ENCODE results near the gene NRIP3. TPM values are rescaled to one million over a fixed set of nuclear protein-coding genes. Genes with fewer than 3 reads are reported as not detected.

The NRIP3 gene
- total and polyA plus RNA-seq, 2 of the 13 experiments (the other 11 are each of a cell fraction or from before 2014, with no cell fraction given): 0.04 to 0.07 TPM

DNA sequence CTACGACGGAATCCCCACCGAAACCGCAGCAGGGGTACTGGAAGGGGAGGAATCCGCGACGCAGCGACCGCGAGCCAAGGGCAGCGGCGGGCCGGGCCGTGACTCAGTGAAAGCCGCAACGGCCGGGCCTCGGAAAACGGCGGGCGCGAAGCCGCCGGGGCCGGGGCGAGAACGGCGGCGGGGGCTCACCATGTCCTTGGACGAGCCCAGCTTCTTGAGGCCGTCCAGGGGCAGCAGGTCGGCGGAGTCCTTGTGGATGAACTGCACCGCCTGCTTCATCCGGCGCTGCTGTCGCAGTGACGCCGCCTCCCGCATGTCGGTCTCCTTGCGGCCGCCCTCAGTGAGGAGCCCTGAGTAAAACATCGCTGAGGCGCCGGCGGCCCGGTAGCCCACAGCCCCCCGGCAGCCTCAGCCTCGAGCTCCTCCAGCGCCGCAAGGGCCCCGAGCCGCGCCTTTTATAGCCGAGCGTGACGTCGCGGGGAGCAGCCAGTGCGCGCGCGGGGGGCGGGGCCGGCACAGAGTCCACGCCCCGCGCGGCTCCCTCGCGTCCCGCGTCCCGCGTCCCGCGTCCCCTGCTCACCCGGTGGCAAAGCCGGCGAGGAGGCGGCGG, at the start of gene NRIP3 (continued):
- TF ChIP-seq, protein P1, sequence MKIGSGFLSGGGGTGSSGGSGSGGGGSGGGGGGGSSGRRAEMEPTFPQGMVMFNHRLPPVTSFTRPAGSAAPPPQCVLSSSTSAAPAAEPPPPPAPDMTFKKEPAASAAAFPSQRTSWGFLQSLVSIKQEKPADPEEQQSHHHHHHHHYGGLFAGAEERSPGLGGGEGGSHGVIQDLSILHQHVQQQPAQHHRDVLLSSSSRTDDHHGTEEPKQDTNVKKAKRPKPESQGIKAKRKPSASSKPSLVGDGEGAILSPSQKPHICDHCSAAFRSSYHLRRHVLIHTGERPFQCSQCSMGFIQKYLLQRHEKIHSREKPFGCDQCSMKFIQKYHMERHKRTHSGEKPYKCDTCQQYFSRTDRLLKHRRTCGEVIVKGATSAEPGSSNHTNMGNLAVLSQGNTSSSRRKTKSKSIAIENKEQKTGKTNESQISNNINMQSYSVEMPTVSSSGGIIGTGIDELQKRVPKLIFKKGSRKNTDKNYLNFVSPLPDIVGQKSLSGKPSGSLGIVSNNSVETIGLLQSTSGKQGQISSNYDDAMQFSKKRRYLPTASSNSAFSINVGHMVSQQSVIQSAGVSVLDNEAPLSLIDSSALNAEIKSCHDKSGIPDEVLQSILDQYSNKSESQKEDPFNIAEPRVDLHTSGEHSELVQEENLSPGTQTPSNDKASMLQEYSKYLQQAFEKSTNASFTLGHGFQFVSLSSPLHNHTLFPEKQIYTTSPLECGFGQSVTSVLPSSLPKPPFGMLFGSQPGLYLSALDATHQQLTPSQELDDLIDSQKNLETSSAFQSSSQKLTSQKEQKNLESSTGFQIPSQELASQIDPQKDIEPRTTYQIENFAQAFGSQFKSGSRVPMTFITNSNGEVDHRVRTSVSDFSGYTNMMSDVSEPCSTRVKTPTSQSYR (CRISPR knock-in tag; IDR thresholded peaks at IDR 0.05; ENCODE audit: borderline replicate concordance): peak; percentile 11; the same call in 1 of the 2 replicates
- TF ChIP-seq ZNF782 (CRISPR knock-in tag; IDR thresholded peaks at IDR 0.05; ENCODE audit: borderline replicate concordance): no peak
- TF ChIP-seq ZNF720 (CRISPR knock-in tag; IDR thresholded peaks at IDR 0.05): no peak
- no peak for TF ChIP-seq HNF4G (IDR thresholded peaks at IDR 0.05; ENCODE audit: borderline replicate concordance, low read depth, low read length)
- no peak for TF ChIP-seq HNF4G (CRISPR knock-in tag; IDR thresholded peaks at IDR 0.05; ENCODE audit: borderline replicate concordance, low read depth)
- TF ChIP-seq RBFOX2 (IDR thresholded peaks at IDR 0.05; ENCODE audit: low read depth, low read length): 0 out of 2 replicates have a peak, but pooled peaks have one; percentile 30
- TF ChIP-seq MTA3 (CRISPR knock-in tag; IDR thresholded peaks at IDR 0.05): no peak
- TF ChIP-seq, protein P2, sequence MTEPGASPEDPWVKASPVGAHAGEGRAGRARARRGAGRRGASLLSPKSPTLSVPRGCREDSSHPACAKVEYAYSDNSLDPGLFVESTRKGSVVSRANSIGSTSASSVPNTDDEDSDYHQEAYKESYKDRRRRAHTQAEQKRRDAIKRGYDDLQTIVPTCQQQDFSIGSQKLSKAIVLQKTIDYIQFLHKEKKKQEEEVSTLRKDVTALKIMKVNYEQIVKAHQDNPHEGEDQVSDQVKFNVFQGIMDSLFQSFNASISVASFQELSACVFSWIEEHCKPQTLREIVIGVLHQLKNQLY (CRISPR knock-in tag; IDR thresholded peaks at IDR 0.05): no peak
- TF ChIP-seq KLF12 (CRISPR knock-in tag; IDR thresholded peaks at IDR 0.05; ENCODE audit: borderline replicate concordance): no peak
- no peak for TF ChIP-seq ZNF557 (CRISPR knock-in tag; IDR thresholded peaks at IDR 0.05)
- TF ChIP-seq REPIN1 (CRISPR knock-in tag; IDR thresholded peaks at IDR 0.05; ENCODE audit: borderline replicate concordance, low read depth): no peak
- TF ChIP-seq ADNP (CRISPR knock-in tag; IDR thresholded peaks at IDR 0.05): no peak
- TF ChIP-seq HMG20B (CRISPR knock-in tag; conservative IDR thresholded peaks at IDR 0.05): no peak
- TF ChIP-seq DR1 (CRISPR knock-in tag; IDR thresholded peaks at IDR 0.05): 0 out of 2 replicates have a peak, but pooled peaks have one; percentile 18
- no peak for TF ChIP-seq SRSF4 (IDR thresholded peaks at IDR 0.05; ENCODE audit: low read depth, low read length, poor library complexity, severe bottlenecking)
- no peak for TF ChIP-seq EP300 (IDR thresholded peaks at IDR 0.05; ENCODE audit: low read depth in 2 of 2, low read length in 2 of 2)
- TF ChIP-seq EP300 (CRISPR knock-in tag; IDR thresholded peaks at IDR 0.05; ENCODE audit: borderline replicate concordance): no peak
- TF ChIP-seq ZNF792 (CRISPR knock-in tag; IDR thresholded peaks at IDR 0.05): no peak
- TF ChIP-seq ZNF296 (CRISPR knock-in tag; conservative IDR thresholded peaks at IDR 0.05): no peak
- TF ChIP-seq, protein P3, sequence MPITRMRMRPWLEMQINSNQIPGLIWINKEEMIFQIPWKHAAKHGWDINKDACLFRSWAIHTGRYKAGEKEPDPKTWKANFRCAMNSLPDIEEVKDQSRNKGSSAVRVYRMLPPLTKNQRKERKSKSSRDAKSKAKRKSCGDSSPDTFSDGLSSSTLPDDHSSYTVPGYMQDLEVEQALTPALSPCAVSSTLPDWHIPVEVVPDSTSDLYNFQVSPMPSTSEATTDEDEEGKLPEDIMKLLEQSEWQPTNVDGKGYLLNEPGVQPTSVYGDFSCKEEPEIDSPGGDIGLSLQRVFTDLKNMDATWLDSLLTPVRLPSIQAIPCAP (CRISPR knock-in tag; IDR thresholded peaks at IDR 0.05; ENCODE audit: low read depth): no peak
- TF ChIP-seq ZNF773 (CRISPR knock-in tag; IDR thresholded peaks at IDR 0.05; ENCODE audit: borderline replicate concordance): no peak
- TF ChIP-seq, protein P4, sequence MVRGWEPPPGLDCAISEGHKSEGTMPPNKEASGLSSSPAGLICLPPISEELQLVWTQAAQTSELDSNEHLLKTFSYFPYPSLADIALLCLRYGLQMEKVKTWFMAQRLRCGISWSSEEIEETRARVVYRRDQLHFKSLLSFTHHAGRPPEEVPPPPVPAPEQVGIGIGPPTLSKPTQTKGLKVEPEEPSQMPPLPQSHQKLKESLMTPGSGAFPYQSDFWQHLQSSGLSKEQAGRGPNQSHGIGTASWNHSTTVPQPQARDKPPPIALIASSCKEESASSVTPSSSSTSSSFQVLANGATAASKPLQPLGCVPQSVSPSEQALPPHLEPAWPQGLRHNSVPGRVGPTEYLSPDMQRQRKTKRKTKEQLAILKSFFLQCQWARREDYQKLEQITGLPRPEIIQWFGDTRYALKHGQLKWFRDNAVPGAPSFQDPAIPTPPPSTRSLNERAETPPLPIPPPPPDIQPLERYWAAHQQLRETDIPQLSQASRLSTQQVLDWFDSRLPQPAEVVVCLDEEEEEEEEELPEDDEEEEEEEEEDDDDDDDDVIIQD (CRISPR knock-in tag; IDR thresholded peaks at IDR 0.05; ENCODE audit: low read depth): no peak
- TF ChIP-seq PAF1 (CRISPR knock-in tag; IDR thresholded peaks at IDR 0.05): no peak
- TF ChIP-seq NFIB (CRISPR knock-in tag; IDR thresholded peaks at IDR 0.05; ENCODE audit: borderline replicate concordance): no peak
- TF ChIP-seq ELF3 (CRISPR knock-in tag; IDR thresholded peaks at IDR 0.05): no peak
